DOHH2 (cell line): ENCODE measurements around the gene NET1.

Experiments
- H3F3A ChIP-seq: fragments of 200-600 bp; sonication (generic), shearing (Covaris generic); 2 replicates; pipeline ENCODE4 v1.6.0; 2016; ENCODE audit warnings: antibody characterized with exemption, mild to moderate bottlenecking; ENCODE audit not compliant: control insufficient read depth, insufficient read depth
- H3K27ac ChIP-seq: fragments of 200-600 bp; sonication (generic); 2 replicates; pipeline ENCODE4 v1.5.1; 2014; ENCODE audit warnings: low read depth, mild to moderate bottlenecking, low read length, moderate library complexity
- H3K27me3 ChIP-seq: fragments of 200-600 bp; sonication (generic); 2 replicates; pipeline ENCODE4 v1.6.1; 2014; ENCODE audit warnings: mild to moderate bottlenecking, low read length, mixed read lengths; ENCODE audit not compliant: control insufficient read depth
- H3K36me3 ChIP-seq: fragments of 200-600 bp; sonication (generic); 2 replicates; pipeline ENCODE4 v1.6.1; 2014; ENCODE audit warnings: mild to moderate bottlenecking, low read length, moderate library complexity, mixed read lengths; ENCODE audit not compliant: control insufficient read depth
- H3K4me1 ChIP-seq: fragments of 200-600 bp; sonication (generic); 2 replicates; pipeline ENCODE4 v1.6.1; 2014; ENCODE audit warnings: mild to moderate bottlenecking, low read length, mixed read lengths; ENCODE audit not compliant: control insufficient read depth
- H3K4me2 ChIP-seq: fragments of 200-600 bp; sonication (generic); 2 replicates; pipeline ENCODE4 v1.6.0; 2014; ENCODE audit warnings: mild to moderate bottlenecking, low read length, moderate library complexity
- H3K4me3 ChIP-seq: fragments of 200-600 bp; sonication (generic); 2 replicates; pipeline ENCODE4 v1.5.1; 2014; ENCODE audit warnings: mild to moderate bottlenecking, low read length, mixed read lengths
- H3K79me2 ChIP-seq: fragments of 200-600 bp; sonication (generic); 2 replicates; pipeline ENCODE4 v1.6.1; 2014; ENCODE audit warnings: mild to moderate bottlenecking, low read length, mixed read lengths; ENCODE audit not compliant: control insufficient read depth
- H3K9me2 ChIP-seq: fragments of 200-600 bp; sonication (generic); replicated peaks from 2 replicates; pipeline ENCODE4 v1.6.1; 2014; ENCODE audit warnings: mild to moderate bottlenecking, low read length, mixed read lengths; ENCODE audit not compliant: control insufficient read depth
- H3K9me3 ChIP-seq: fragments of 200-600 bp; sonication (generic); 2 replicates; pipeline ENCODE4 v1.6.1; 2014; ENCODE audit warnings: antibody characterized with exemption, low read length, mixed read lengths; ENCODE audit not compliant: control insufficient read depth, insufficient read depth
- H4K20me1 ChIP-seq: fragments of 200-600 bp; sonication (generic); 2 replicates; pipeline ENCODE4 v1.6.0; 2014; ENCODE audit warnings: low read depth, mild to moderate bottlenecking, antibody characterized with exemption, low read length, moderate library complexity; ENCODE audit not compliant: control insufficient read depth, insufficient read depth
- CTCF ChIP-seq: fragments of 200-600 bp; sonication (generic); IDR thresholded peaks from one replicate; pipeline ENCODE4 v1.5.1; 2014; ENCODE audit warnings: antibody characterized with exemption, mild to moderate bottlenecking, low read depth, low read length; ENCODE audit not compliant: poor library complexity, severe bottlenecking
- EZH2phosphoT487 ChIP-seq: fragments of 200-600 bp; sonication (generic); IDR thresholded peaks from 2 replicates; pipeline ENCODE4 v1.6.1; 2017; ENCODE audit warnings: borderline replicate concordance, mild to moderate bottlenecking, antibody characterized with exemption, low read length, moderate library complexity, mixed read lengths

The NET1 gene

GRCh38 chr10:5440206-5440605, 27.8 kb downstream of the NET1 start:
- H4K20me1 ChIP-seq = no peaks in the 10 kb centered on the region
- no peaks in the 10 kb centered on the region for H3K9me3 ChIP-seq
- H3K9me2 ChIP-seq = no peaks in the 10 kb centered on the region
- H3K4me3 ChIP-seq = no peak overlapping the region
- H3K79me2 ChIP-seq = peaks cover 4% of the 10 kb centered on the region
- no peaks in the 10 kb centered on the region for H3K27me3 ChIP-seq
- H3F3A ChIP-seq = 0 out of 2 replicates have a peak, but pooled peaks cover 4% of the 10 kb centered on the region
- H3K4me1 ChIP-seq = peaks cover 18% of the 10 kb centered on the region
- no peak for TF ChIP-seq CTCF
- no peak for TF ChIP-seq EZH2phosphoT487
- no peak overlapping the region for H3K4me2 ChIP-seq
- H3K36me3 ChIP-seq = peaks cover 30% of the 10 kb centered on the region
- no peak overlapping the region for H3K27ac ChIP-seq

- H3K4me2 ChIP-seq = no peak overlapping the region
- H3K4me3 ChIP-seq = no peak overlapping the region
- H3K4me1 ChIP-seq = peaks cover 21% of the 10 kb centered on the region
- H3K79me2 ChIP-seq = peaks cover 7% of the 10 kb centered on the region
- TF ChIP-seq CTCF = no peak
- TF ChIP-seq EZH2phosphoT487 = no peak
- peaks cover 31% of the 10 kb centered on the region for H3K36me3 ChIP-seq
- no peaks in the 10 kb centered on the region for H3K9me3 ChIP-seq
- H3K27me3 ChIP-seq = no peaks in the 10 kb centered on the region
- no peaks in the 10 kb centered on the region for H3K9me2 ChIP-seq
- H4K20me1 ChIP-seq = no peaks in the 10 kb centered on the region
- H3K27ac ChIP-seq = no peak overlapping the region
- peaks cover 4% of the 10 kb centered on the region; the same call in 1 of the 2 replicates for H3F3A ChIP-seq
Measured at GRCh38 chr10:5441106-5441505, 28.7 kb downstream of the NET1 start.

- H3K4me2 ChIP-seq = no peak overlapping the region; the same call in 1 of the 2 replicates
- H3K9me2 ChIP-seq = no peaks in the 10 kb centered on the region
Measured at GRCh38 chr10:5442065-5442989, 30.0 kb downstream of the NET1 start.

More at GRCh38 chr10:5442065-5442989, 30.0 kb downstream of the NET1 start:
- Histone ChIP-seq H3K27ac (no peak overlapping the region), H4K20me1 (no peaks in the 10 kb centered on the region), H3K27me3 (no peaks in the 10 kb centered on the region), H3K9me3 (no peaks in the 10 kb centered on the region), H3K4me3 (no peak overlapping the region), H3K79me2 (peaks cover 18% of the 10 kb centered on the region), H3K36me3 (peaks cover 33% of the 10 kb centered on the region), H3F3A (peaks cover 4% of the 10 kb centered on the region; the same call in 1 of the 2 replicates), H3K4me1 (peaks cover 30% of the 10 kb centered on the region)
- TF ChIP-seq CTCF = peak; percentile 73
- no peak for TF ChIP-seq EZH2phosphoT487
